ENCODE data around the gene HDAC3.
A peak's percentile ranks its signal among the peaks of the same experiment; 100 is the strongest.

HDAC3 gene

DNA sequence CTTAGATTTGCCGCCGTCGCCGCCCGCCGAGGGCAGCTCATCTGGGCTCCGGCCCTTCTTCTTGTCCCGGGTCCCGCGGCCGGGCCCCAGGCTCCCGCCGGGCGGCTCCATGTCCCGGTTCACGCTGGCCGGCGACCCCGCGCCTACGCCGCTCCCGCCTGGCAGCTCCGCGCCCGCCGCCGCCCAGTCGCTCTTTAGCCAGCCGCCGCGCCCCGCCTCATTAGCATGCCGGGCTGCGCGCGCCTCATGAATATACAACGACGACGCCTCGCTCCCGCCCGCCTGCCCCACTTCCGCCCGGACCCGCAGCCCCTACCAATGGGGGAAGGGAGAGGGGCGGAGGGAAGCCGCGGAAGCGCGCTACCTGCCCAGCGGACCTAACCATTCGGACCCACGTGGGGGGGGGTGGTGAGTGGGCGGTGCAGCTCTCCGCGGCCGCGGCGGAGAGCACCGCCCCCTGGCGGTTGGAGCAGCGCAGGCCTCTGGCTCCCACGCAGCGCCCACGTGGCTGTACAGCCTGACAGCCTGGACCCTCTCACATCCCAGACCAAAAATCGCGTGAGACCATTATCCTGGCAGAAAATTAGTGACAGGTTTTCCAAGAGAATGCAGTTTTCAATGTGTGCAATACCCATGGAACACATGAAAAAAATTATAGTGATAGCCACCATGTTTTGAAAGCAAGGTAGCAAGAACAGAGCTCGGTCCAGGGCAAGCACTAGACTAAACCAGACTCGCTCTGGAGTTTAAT lies 17.7 kb downstream of the HDAC3 start, which contains the start of gene DIAPH1 (continued):
- TF ChIP-seq, protein P1, sequence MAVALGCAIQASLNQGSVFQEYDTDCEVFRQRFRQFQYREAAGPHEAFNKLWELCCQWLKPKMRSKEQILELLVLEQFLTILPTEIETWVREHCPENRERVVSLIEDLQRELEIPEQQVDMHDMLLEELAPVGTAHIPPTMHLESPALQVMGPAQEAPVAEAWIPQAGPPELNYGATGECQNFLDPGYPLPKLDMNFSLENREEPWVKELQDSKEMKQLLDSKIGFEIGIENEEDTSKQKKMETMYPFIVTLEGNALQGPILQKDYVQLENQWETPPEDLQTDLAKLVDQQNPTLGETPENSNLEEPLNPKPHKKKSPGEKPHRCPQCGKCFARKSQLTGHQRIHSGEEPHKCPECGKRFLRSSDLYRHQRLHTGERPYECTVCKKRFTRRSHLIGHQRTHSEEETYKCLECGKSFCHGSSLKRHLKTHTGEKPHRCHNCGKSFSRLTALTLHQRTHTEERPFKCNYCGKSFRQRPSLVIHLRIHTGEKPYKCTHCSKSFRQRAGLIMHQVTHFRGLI (tag by site-specific recombination; IDR thresholded peaks at IDR 0.05) = peak; percentile 62
- TF ChIP-seq ZNF292 (tag by site-specific recombination; IDR thresholded peaks at IDR 0.05; ENCODE audit: borderline replicate concordance, low read depth) = no peak
- TF ChIP-seq PRDM1 (tag by site-specific recombination; IDR thresholded peaks at IDR 0.05) = no peak
- TF ChIP-seq ZNF530 (tag by site-specific recombination; IDR thresholded peaks at IDR 0.05; ENCODE audit: low read depth) = no peak
- no peak for TF ChIP-seq ZNF140 (tag by site-specific recombination; IDR thresholded peaks at IDR 0.05)
- no peak for TF ChIP-seq ZNF558 (tag by site-specific recombination; IDR thresholded peaks at IDR 0.05)
- peak; percentile 57 for TF ChIP-seq WT1 (tag by site-specific recombination; IDR thresholded peaks at IDR 0.05)
- no peak for TF ChIP-seq ZNF248 (tag by site-specific recombination; IDR thresholded peaks at IDR 0.05)
- TF ChIP-seq ZNF169 (tag by site-specific recombination; IDR thresholded peaks at IDR 0.05) = no peak
- TF ChIP-seq ZNF501 (tag by site-specific recombination; IDR thresholded peaks at IDR 0.05) = peak; percentile 85; the same call in 1 of the 2 replicates
- no peak for TF ChIP-seq ZNF670 (tag by site-specific recombination; IDR thresholded peaks at IDR 0.05; ENCODE audit: low read depth)
- TF ChIP-seq ZNF138 (tag by site-specific recombination; IDR thresholded peaks at IDR 0.05; ENCODE audit: borderline replicate concordance) = no peak
- TF ChIP-seq EGR2 (tag by site-specific recombination; IDR thresholded peaks at IDR 0.05; ENCODE audit: low read depth) = peak; percentile 98
- TF ChIP-seq SALL2 (tag by site-specific recombination; IDR thresholded peaks at IDR 0.05; ENCODE audit: borderline replicate concordance) = no peak
- TF ChIP-seq GLI4 (tag by site-specific recombination; IDR thresholded peaks at IDR 0.05) = peak; percentile 59; the same call in 1 of the 2 replicates
- no peak for TF ChIP-seq SCRT2 (tag by site-specific recombination; IDR thresholded peaks at IDR 0.05)
- no peak for TF ChIP-seq ZNF701 (tag by site-specific recombination; IDR thresholded peaks at IDR 0.05)
- 0 out of 2 replicates have a peak, but pooled peaks have one; percentile 56 for TF ChIP-seq ZNF223 (tag by site-specific recombination; IDR thresholded peaks at IDR 0.05)
- TF ChIP-seq, protein P2, sequence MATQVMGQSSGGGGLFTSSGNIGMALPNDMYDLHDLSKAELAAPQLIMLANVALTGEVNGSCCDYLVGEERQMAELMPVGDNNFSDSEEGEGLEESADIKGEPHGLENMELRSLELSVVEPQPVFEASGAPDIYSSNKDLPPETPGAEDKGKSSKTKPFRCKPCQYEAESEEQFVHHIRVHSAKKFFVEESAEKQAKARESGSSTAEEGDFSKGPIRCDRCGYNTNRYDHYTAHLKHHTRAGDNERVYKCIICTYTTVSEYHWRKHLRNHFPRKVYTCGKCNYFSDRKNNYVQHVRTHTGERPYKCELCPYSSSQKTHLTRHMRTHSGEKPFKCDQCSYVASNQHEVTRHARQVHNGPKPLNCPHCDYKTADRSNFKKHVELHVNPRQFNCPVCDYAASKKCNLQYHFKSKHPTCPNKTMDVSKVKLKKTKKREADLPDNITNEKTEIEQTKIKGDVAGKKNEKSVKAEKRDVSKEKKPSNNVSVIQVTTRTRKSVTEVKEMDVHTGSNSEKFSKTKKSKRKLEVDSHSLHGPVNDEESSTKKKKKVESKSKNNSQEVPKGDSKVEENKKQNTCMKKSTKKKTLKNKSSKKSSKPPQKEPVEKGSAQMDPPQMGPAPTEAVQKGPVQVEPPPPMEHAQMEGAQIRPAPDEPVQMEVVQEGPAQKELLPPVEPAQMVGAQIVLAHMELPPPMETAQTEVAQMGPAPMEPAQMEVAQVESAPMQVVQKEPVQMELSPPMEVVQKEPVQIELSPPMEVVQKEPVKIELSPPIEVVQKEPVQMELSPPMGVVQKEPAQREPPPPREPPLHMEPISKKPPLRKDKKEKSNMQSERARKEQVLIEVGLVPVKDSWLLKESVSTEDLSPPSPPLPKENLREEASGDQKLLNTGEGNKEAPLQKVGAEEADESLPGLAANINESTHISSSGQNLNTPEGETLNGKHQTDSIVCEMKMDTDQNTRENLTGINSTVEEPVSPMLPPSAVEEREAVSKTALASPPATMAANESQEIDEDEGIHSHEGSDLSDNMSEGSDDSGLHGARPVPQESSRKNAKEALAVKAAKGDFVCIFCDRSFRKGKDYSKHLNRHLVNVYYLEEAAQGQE (tag by site-specific recombination; IDR thresholded peaks at IDR 0.05) = no peak
- no peak for TF ChIP-seq ZNF175 (tag by site-specific recombination; IDR thresholded peaks at IDR 0.05)
- 0 out of 2 replicates have a peak, but pooled peaks have one; percentile 20 for TF ChIP-seq YY1 (tag by site-specific recombination; IDR thresholded peaks at IDR 0.05)
- no peak for TF ChIP-seq OVOL3 (tag by site-specific recombination; IDR thresholded peaks at IDR 0.05)
- TF ChIP-seq ZNF394 (tag by site-specific recombination; IDR thresholded peaks at IDR 0.05; ENCODE audit: borderline replicate concordance) = peak; percentile 78
- TF ChIP-seq ZNF658 (tag by site-specific recombination; IDR thresholded peaks at IDR 0.05) = no peak
- no peak for TF ChIP-seq TCF7L2 (IDR thresholded peaks at IDR 0.05; ENCODE audit: borderline replicate concordance, low read depth, low read length)
- TF ChIP-seq, protein P3, sequence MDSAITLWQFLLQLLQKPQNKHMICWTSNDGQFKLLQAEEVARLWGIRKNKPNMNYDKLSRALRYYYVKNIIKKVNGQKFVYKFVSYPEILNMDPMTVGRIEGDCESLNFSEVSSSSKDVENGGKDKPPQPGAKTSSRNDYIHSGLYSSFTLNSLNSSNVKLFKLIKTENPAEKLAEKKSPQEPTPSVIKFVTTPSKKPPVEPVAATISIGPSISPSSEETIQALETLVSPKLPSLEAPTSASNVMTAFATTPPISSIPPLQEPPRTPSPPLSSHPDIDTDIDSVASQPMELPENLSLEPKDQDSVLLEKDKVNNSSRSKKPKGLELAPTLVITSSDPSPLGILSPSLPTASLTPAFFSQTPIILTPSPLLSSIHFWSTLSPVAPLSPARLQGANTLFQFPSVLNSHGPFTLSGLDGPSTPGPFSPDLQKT (IDR thresholded peaks at IDR 0.05; ENCODE audit: borderline replicate concordance, low read depth, low read length) = no peak; the same call in 1 of the 2 replicates
- no peak for TF ChIP-seq ZNF777 (tag by site-specific recombination; IDR thresholded peaks at IDR 0.05; ENCODE audit: borderline replicate concordance)
- TF ChIP-seq HOXA7 (CRISPR knock-in tag; IDR thresholded peaks at IDR 0.05; ENCODE audit: borderline replicate concordance) = no peak
- TF ChIP-seq, protein P4, sequence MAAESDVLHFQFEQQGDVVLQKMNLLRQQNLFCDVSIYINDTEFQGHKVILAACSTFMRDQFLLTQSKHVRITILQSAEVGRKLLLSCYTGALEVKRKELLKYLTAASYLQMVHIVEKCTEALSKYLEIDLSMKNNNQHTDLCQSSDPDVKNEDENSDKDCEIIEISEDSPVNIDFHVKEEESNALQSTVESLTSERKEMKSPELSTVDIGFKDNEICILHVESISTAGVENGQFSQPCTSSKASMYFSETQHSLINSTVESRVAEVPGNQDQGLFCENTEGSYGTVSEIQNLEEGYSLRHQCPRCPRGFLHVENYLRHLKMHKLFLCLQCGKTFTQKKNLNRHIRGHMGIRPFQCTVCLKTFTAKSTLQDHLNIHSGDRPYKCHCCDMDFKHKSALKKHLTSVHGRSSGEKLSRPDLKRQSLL (tag by site-specific recombination; IDR thresholded peaks at IDR 0.05) = peak; percentile 55; the same call in 1 of the 2 replicates
- TF ChIP-seq KLF8 (tag by site-specific recombination; IDR thresholded peaks at IDR 0.05) = peak; percentile 98
- peak; percentile 98 for TF ChIP-seq KLF9 (tag by site-specific recombination; IDR thresholded peaks at IDR 0.05; ENCODE audit: low read depth)
- no peak for TF ChIP-seq ZNF311 (tag by site-specific recombination; IDR thresholded peaks at IDR 0.05; ENCODE audit: borderline replicate concordance)

Data from HEK293 (cell line).